NCI-H2196 (cell line): ENCODE data around the gene ITM2C.
A peak's percentile ranks its signal among the peaks of the same experiment; 100 is the strongest.

Experiments used
- DNase-seq: peaks from one replicate; lab custom pipeline; 2025; ENCODE audit not compliant: unreplicated experiment; lab: John Stamatoyannopoulos, UW

The ITM2C gene, protein sequence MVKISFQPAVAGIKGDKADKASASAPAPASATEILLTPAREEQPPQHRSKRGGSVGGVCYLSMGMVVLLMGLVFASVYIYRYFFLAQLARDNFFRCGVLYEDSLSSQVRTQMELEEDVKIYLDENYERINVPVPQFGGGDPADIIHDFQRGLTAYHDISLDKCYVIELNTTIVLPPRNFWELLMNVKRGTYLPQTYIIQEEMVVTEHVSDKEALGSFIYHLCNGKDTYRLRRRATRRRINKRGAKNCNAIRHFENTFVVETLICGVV

DNA sequence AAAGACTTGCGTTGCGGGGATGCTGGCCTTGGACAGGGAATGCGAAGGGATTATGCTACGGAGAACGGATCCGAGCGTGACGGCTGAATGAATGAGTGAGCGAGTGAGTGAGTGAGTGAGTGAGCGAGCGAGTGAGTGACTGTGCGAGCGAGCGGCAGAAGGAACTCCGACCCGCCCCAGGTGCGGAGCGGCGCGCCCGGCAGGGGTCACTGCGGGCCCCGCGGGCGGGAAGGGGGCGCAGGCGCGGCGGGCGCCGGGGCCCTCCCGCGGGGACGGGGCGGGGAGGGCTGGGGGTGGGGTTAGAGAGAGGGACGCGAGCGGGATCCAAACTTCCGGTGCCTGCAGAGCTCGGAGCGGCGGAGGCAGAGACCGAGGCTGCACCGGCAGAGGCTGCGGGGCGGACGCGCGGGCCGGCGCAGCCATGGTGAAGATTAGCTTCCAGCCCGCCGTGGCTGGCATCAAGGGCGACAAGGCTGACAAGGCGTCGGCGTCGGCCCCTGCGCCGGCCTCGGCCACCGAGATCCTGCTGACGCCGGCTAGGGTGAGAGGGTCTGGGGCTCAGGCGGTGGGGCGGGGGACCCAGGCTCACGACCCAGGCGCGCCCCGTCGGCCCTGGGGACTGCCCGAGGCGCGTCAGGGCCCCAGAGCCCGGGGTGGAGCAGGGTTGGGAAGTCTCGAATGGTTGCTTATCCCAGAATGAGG is at the start of gene ITM2C:
Gene ITM2C (plus strand): TSS at position 338 of the 702 bp plus-strand sequence. CDS start 84 bp downstream, at position 422.
- DNase-seq, result peak; percentile 75

DNA sequence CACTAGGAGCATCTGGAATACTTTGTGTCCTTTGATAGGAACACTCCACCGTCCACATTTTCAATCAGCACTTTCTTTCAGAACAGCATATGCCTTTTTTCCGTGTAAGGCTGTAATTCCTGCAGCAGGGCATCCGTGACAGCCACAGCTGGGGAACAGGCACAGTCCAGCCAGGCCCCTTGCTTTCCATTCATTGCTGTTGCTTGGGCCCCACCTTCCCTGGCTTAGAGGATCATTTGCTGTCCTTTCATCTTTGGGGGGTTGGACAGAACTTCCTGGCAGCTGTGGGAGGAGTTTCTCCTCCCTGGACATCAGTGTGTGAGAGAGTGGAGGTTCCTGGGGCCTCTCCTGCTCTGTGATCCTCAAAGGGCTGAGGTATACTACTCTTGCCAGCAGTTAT is 49.7 kb upstream of the ITM2C start:
- no peak for DNase-seq

DNA sequence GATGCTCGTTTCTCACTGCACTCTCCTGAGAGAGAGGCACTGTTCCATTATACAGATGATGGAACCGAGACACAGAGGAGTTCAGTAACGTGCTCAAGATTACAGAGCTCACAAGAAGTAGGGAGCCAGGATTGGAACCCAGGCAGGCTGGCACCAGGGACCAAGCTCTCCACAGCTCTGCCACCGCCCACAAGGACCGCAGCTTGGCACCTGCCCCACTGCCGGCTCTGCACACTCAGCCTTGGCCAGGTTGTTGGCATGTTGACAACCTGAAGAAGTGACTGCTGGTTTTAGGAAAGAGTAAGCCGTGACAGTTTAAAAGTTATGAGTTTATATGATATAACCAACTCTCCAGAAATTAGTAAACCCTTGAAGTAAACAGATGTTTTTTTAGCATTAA is 48.0 kb upstream of the ITM2C start:
- no peak for DNase-seq

DNA sequence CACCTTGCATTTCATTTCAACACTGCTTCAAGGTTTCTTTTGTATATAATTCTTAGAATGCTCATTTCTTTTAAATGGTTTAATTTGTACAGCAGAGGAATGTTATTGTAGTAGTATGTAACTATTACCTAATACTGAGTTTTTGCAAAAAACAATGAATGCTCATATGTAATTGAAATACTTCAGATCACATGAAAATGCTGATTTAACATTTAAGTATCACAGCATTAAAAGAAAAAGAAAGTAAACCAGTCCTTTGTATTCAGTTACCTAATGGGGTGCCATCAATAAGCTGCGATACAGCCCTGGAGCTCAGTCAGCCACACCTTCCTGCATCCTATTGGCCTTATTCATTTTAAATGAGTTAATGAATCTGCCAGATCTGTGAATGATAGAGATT is 45.3 kb upstream of the ITM2C start:
- DNase-seq, result no peak

DNA sequence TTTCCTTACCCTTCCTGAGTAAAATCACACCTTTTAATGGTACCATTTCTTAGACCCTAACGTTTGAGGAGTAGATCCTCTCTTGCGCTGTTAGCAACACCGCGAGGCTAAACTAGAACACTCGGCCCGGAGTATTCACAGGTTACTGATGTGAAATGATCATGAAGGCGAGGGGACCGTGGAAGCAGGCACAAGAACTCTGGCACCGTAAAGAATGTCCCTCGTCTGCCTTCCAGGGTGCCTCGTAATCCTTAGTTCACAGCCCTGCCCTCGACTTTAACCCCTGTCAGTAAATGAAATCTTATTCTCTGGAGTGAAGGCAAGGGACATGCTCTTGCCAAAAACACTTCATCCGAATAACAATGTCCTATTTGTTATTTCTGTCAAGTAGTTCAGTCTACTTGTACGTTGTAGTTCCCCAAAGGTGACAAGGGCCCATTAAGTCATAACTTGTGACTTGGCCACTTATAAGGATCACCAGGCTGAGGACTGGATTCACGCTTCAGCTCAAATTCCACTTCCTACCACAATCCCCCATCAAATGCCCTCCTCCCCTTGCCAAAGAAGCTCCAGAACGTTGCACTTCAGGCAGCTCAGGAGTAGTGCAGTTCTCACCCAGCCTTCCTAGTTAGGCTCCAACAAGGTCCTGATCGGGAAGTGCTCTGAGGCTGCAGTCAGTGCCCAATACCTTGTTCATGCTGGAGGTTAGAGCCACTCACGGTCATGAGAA is 43.3 kb upstream of the ITM2C start:
- DNase-seq, result no peak

DNA sequence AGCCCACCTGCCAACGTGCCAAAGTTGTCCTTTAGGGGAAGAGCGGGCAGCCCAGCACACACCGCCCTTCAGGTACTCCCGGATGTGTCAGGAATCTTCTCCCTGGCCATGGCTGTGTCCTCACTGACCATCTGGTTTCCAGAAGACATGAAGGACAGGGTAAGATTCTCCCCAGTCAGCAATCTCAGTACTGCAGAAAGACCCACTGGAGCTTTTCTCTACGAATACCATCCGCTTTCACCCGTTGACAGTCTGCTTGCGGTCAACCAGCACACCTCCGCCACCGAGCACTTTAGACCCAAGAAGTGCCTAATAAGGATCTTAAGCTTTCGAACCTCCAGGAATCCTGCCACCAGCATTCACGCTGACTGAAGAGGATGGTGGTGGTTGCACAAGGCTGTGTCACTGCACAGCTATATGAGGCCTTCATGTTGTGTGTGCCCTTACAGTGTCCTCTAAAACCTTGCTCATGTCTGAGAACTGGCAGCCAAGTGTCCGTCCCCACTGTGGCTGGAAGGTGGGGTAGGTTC is 42.7 kb upstream of the ITM2C start:
- no peak for DNase-seq

DNA sequence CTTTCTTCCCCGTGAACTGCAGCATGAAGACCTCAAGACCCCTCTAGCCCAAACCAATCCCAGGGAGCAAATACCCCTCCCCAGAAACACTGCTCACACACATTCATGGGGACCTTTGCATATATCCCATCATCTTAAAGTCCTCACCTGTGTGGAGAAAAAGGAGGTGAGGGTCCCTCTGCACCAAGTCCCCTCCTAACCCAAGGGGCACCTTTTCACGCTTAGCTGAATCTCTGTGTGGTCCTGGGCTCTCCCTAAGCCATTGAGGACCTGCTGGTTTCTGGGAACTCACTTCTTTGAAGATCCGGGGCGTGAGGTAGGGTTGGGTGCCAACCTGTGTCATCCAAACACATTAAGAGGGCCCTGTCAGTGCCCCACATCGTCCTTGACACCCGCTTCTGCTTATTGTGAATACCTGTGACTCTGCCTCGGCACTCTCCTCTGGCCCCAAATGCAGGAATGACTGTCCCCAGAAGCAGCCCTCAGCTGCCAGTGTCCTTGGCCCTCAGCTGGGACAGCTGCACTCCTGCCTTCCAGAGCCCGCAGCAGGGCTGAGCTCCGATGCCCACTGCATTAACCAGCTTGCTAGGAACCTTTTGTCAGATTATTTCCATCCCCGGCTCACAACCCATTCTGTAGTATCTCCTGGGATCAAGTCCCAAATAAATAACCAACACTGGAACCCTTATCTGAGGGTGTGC is 41.3 kb upstream of the ITM2C start:
- no peak for DNase-seq

DNA sequence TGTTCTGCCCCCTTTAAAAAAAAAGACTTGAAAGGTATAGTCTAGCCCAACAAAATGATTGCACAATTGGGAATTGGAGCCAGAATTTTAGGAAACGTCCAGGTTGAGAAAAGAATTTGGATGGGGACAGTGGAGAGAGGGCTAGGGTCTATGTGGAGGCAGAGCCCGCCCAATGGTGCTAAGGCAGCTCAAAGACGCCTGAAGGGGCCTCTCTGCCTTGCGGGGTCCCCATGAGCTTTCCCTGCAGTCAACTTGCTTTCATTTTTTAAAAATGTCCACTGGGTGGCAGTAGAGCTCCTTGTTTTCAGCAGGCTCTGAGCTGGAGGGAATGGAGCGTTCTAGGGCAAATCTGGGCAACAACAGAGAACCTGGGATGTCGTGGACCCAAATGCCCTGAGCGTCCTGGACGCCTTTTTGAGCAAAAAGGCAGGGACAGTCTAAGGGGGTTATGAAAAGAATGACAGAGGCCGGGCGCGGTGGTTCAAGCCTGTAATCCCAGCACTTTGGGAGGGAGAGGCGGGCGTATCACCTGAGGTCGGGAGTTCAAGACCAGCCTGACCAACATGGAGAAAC is 40.2 kb upstream of the ITM2C start:
- peak; percentile 73 for DNase-seq

DNA sequence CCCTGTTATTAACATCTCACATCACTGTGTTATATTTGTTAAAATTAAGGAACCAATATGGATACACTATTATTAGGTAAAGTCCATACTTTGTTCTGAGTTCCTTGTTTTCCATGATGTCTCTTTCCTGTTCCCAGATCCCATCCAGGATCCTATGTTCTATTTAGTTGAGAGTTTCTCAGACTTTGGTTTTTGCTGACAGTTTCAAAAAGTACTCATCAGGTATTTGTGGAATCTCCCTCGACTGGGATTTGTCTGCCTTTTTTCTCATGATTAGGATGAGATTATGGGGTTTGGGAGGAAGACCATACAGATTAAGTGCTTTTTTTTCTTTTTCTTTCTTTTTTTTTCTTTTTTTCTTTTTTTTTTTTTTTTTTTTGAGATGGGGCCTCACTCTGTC is 39.4 kb upstream of the ITM2C start:
- DNase-seq, result no peak

DNA sequence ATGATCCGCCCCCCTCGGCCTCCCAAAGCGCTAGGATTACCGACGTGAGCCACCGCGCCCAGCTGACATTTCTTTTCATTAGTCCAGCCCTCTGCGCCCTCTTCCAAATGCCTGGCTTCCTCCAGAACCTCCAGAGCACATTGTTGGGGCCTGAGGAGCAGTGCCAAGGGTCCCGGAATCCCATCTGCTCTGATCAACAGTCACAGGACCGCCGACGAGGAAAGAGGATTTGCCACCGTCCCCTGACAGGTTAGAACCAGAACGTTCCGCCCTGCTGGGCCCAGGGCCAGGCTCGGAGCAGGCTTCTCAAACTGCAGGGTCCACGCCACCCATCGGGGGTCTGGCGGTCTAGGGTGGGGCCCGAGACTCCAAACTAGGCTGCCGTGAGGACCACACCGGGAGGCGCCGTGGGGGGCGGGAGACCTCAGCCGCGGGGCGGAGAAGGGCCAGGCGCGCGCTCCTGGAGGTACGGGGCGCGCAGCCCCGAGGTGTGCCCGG is 36.9 kb upstream of the ITM2C start:
- DNase-seq, result no peak

DNA sequence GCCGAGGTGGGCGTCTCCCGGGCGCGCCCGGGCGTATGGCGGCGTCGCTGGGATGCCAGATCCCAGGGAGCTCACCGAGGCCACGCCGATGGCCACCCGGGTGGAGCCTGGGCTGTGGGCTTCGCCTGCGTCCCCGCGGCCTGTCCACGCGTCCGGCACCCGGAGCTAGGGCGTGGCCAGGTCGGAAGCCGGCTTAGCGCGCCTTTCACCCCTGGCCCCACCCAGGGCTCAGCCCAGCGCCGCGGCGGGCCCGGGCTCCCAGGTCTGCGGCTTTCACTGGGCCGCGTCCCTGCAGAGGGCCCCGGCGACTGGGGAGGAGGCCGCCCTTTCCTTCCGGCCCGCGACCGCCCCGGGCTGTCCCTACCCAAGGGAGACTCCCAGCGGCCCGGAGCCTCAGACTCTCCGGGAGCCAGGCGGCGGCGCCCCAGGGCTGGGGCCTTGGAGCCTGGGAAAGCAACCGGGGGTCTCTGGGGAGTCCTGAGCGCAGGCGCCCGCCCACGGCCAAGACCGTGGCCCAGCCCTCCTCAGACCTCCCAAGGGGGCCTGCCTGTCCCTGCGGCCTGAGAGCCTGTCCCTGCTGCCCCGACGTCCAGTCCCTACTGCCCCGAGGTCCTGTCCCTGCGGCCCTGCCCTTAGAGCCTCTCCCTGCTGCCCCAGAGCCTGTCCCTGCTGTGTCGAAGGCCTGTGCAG is 36.3 kb upstream of the ITM2C start:
- DNase-seq, result no peak

DNA sequence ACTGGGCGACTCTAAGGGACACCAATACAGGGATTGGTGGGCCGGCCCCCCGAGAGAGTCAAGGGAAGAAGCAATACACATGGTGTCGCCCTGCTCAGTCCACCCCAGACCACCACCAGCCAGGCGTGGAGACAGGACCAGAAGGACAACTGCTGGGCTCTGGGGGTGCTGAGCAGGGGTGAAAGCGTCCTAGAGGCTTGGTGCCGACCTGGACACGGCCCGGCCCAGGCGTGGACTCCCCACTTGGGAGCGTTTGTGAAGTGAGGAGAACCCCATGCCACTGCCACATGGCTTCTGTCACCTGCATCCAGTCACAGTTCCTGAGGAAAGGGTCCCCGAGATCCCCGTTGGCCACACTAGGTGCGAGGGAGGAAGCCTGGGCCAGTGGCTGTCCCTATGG is 35.4 kb upstream of the ITM2C start:
- no peak for DNase-seq

DNA sequence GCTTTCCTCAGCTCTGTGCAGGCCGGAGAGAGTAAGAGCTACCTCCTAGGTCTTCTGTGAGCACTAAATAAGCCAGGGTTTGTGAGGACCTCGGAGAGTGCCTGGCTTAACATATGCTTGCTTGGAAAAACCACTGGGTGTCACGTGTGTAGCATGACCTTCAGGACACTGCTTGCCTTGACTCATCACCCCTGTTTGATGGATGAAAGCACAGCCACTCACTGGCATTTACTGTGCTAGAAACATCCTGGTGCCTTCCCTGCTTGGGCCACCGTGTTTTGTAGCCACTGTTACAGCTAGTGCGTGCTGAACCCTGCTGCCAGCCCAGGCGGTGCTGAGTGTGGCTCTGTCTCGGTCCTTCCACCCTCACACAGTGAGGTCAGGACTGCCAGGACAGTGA is 34.8 kb upstream of the ITM2C start:
- no peak for DNase-seq

DNA sequence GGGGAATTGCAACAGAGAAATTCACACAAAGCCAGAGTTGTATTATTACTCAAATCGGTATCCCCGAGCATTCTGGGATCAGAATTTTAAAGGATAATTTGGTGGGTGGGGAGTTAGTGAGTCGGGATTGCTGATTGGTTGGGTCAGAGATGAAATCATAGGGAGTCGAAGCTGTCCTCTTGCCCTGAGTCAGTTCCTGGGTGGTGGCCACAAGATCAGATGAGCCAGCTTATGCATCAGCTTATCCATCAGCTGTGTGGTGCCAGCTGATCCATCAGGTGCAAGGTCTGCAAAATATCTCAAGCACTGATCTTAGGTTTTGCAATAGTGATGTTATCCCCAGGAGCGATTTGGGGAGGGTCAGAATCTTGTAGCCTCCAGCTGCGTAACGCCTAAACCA is 34.3 kb upstream of the ITM2C start:
- no peak for DNase-seq

DNA sequence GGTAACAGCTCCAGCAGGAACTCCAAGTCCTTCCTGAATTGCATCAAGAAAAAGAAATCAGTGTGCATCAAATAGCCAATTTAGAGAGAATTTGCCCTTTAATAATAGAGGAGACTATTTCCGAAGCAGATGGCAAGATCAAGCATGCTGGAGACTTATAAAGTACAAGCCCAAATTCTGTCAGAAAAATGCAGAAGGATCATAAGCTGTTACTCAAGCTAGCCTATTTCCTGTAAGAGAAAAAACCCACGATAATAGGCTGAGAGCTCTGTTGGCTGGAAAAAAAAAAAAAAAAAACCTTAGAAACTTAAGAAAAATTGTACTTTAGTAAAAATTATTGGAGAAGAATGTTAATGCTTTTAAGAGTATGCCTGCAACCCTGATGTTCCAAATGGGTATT is 24.4 kb upstream of the ITM2C start:
- DNase-seq, result no peak

DNA sequence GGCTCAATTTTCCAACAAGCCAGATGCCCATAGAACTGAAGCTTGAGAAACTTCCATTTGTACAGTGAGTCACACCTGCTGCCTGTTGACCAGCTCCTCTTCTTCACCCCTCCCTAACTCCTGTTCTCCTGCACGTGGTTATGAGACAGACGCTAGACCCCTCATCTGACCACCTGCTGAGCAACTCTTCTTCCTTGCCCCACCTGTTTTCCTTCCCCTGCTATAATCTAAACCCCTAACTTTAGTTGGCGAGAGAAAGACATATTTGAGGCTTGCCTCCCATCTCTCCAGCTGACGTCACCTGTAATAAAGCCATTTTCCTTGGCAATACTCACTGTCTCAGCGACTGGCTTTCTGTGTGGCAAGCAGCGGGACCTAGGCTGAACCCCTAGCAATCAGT is 22.3 kb upstream of the ITM2C start:
- DNase-seq, result no peak

DNA sequence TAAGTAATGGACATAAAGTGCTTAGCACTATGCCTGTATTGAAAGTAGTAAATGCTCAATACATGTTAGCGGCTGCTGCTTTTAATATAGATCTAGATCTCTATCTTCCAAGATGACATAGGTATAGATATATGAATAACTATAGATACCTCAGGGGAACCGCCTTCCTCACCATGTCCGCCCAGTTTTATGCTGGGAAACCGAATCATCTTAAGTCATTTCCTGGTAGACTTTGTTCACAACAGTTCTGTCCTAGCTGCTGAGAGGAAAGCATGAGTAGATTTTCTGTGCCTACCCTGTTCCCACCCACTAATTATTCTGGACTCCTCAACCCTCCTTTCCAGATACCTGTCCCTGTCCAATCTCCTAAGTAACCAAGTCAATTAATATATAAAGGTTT is 21.6 kb upstream of the ITM2C start:
- DNase-seq, result no peak

DNA sequence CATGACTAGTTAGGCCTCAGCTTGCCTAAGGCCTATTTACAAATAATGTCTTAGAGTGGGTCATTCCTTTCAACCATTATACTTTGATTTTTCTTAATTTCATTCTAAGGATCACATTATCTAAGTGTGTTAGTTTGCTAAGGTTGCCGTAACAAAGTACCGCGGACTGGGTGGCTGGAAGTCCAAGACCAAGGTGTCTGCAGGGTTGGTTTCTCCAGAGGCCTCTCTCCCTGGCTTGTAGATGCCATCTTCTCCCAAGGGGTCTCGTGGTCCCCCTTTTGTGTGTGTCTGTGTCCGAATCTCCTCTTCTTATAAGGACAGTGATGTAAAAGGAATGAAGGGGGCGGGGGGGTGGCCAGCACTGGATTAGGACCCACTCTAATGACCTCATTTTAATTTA is 18.4 kb upstream of the ITM2C start:
- DNase-seq, result no peak

DNA sequence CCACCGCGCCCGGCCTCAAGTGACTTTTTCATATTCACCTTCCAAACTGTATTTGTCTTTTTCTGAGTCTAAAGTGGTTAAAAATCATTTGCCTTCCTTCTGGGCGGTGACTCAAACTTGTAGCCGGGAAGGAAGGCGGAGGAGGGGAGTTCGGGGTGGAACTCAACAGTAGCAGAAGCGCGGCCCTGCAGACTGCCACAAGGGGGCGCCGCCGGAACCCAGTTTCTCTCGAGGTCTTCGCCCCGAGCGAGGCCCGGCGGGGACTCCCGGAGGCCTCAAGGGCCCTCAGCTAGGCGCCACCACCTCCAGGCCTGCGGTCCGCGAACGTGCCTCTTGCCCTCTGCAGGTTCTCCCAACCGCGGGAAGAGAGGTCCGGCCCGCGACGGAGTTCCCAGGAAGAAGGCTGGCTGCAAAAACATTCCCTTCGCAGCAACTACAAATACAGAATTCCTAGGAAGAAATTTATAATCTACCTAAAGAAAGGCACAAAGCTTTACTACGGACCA is 16.8 kb upstream of the ITM2C start:
- DNase-seq, result peak; percentile 71
